Hepatocyte (in vitro differentiated cells): ENCODE results near the gene EBI3.

Experiments used
- CTCF ChIP-seq: fragments of 200-600 bp; sonication (generic); IDR thresholded peaks from 2 replicates; pipeline ENCODE4 v1.5.1; 2016; ENCODE audit warnings: antibody characterized with exemption, mild to moderate bottlenecking; ENCODE audit not compliant: poor library complexity
- EZH2 ChIP-seq: fragments of 200-600 bp; sonication (generic); IDR thresholded peaks from 2 replicates; pipeline ENCODE4 v1.6.1; 2016; ENCODE audit warnings: antibody characterized with exemption, mild to moderate bottlenecking, borderline replicate concordance

DNA sequence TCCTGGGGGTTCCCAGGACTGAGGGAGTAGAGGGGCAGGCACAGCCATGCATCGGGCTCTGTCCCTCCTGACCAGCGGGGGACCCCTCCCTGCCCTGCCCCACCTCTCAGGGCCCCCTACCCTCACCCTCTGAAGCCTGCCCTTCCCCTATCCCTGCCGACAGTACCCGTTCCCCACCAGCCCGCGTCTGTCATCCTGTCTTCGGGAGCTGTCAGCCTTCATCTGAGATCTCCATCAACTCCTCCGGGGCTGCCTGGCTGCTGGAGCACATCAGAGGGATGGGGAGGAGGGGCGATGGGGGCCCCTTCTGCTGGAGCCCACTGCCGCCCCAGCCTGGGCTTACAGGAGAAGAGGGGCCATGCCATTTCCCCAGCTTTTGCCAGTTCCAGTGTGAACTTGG is 43.6 kb downstream of the EBI3 start:
- TF ChIP-seq CTCF (no peak), EZH2 (no peak)
